ENCODE data around the gene GNB3.

GRCh38 chr12:6891646-6892001, 50.9 kb downstream of the GNB3 start:
- TF ChIP-seq CTCF (IDR thresholded peaks at IDR 0.05) = no peak
- no peak for TF ChIP-seq POLR2A (IDR thresholded peaks at IDR 0.05)

Measured in lower leg skin (tissue), 3 donors.